HG03457 (cell line): ENCODE measurements around the gene ARID5B.

ENCODE experiments used
- ATAC-seq: cut with Tn5 transposase; IDR thresholded peaks from one replicate; pipeline ENCODE4 v1.9.1; 2021; ENCODE audit warnings: moderate number of reproducible peaks; ENCODE audit not compliant: unreplicated experiment

Gene ARID5B

GRCh38 chr10:62007145-62007544 is 105.6 kb downstream of the ARID5B start:
- no peak for ATAC-seq

GRCh38 chr10:62008196-62008595 is 106.7 kb downstream of the ARID5B start:
- no peak for ATAC-seq

- no peak for ATAC-seq
Measured at GRCh38 chr10:62008946-62009345, 107.4 kb downstream of the ARID5B start.

GRCh38 chr10:62010366-62010765 is 108.9 kb downstream of the ARID5B start:
- ATAC-seq: no peak

- ATAC-seq: no peak
Measured at GRCh38 chr10:62011558-62011957, 110.1 kb downstream of the ARID5B start.

- no peak for ATAC-seq
Measured at GRCh38 chr10:62012318-62012717, 110.8 kb downstream of the ARID5B start.

GRCh38 chr10:62014510-62014909 is 113.0 kb downstream of the ARID5B start:
- no peak for ATAC-seq

- no peak for ATAC-seq
Measured at GRCh38 chr10:62015994-62016393, 114.5 kb downstream of the ARID5B start.

GRCh38 chr10:62016623-62017490 is 115.4 kb downstream of the ARID5B start:
- no peak for ATAC-seq

GRCh38 chr10:62017491-62017870 is 116.0 kb downstream of the ARID5B start:
- no peak for ATAC-seq

- no peak for ATAC-seq
Measured at GRCh38 chr10:62018131-62018911, 116.8 kb downstream of the ARID5B start.

- no peak for ATAC-seq
Measured at GRCh38 chr10:62019013-62019684, 117.7 kb downstream of the ARID5B start.

- no peak for ATAC-seq
Measured at GRCh38 chr10:62019685-62020359, 118.3 kb downstream of the ARID5B start.

GRCh38 chr10:62021128-62021665 is 119.7 kb downstream of the ARID5B start:
- no peak for ATAC-seq

GRCh38 chr10:62021978-62022802 is 120.7 kb downstream of the ARID5B start:
- ATAC-seq: no peak

GRCh38 chr10:62022830-62023229 is 121.3 kb downstream of the ARID5B start:
- ATAC-seq: no peak

GRCh38 chr10:62023329-62023728 is 121.8 kb downstream of the ARID5B start:
- ATAC-seq: no peak

GRCh38 chr10:62024026-62024701 is 122.7 kb downstream of the ARID5B start:
- ATAC-seq: no peak

- ATAC-seq: no peak
Measured at GRCh38 chr10:62025134-62025794, 123.8 kb downstream of the ARID5B start.
